IPS DF 6.9 (cell line): ENCODE data around the gene CD79B.
"Not testable (repeated sequence)": the region's sequence is repeated elsewhere in the genome, so short reads cannot be mapped to it uniquely, and the experiment has no call there.

ENCODE experiments used
- DNase-seq: peaks from one replicate; pipeline ENCODE4 v3.0.0-alpha.2; 2013; ENCODE audit warnings: low read depth, low spot score
- H3K27ac ChIP-seq: one replicate; pipeline ENCODE4 v1.5.1; 2013; ENCODE audit warnings: low read length, control low read depth
- H3K27me3 ChIP-seq: 2 replicates; pipeline ENCODE4 v1.6.1; 2013; ENCODE audit warnings: mild to moderate bottlenecking, low read length; ENCODE audit not compliant: control insufficient read depth, insufficient read depth
- H3K36me3 ChIP-seq: 2 replicates; pipeline ENCODE4 v1.6.1; 2013; ENCODE audit warnings: low read length; ENCODE audit not compliant: control insufficient read depth, insufficient read depth
- H3K4me1 ChIP-seq: 2 replicates; pipeline ENCODE4 v1.6.1; 2013; ENCODE audit warnings: low read length; ENCODE audit not compliant: control insufficient read depth, insufficient read depth
- H3K4me3 ChIP-seq: 2 replicates; pipeline ENCODE4 v1.5.1; 2013; ENCODE audit warnings: mild to moderate bottlenecking, low read length
- H3K9me3 ChIP-seq: 2 replicates; pipeline ENCODE4 v1.6.1; 2013; ENCODE audit warnings: low read length, inconsistent platforms; ENCODE audit not compliant: control insufficient read depth, insufficient read depth
- WGBS: extraction: QIAGEN DNeasy Blood & Tissue Kit; methylation state at CpG from one replicate; pipeline ENCODE4 v1.1.7; 2013; ENCODE audit warnings: mixed read lengths, missing lambda C conversion rate; ENCODE audit not compliant: insufficient read length, insufficient coverage; 5-methylcytosine and 5-hydroxymethylcytosine counted together

The CD79B gene

DNA sequence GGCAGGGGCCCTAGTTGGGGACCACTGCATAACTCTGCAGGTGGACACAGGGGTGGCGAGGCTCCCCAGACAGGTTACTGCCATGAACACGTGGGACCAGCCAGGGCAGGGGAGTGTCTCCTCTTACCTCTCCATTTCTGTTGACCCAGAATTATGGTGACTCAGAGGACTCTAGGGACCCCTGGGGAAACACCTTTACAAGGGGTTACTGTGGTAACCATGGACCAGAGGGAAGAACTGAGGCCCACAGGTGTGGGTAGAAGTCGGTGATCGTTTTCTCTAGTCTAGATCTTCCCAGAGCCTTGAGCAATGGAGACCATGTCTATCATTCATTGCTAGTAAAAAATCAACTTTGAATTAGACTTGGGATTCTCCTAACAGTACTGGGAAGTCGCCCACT lies 11.4 kb downstream of the CD79B start:
- WGBS = no CpG with 5 or more reads among the region's 5 CpGs

DNA sequence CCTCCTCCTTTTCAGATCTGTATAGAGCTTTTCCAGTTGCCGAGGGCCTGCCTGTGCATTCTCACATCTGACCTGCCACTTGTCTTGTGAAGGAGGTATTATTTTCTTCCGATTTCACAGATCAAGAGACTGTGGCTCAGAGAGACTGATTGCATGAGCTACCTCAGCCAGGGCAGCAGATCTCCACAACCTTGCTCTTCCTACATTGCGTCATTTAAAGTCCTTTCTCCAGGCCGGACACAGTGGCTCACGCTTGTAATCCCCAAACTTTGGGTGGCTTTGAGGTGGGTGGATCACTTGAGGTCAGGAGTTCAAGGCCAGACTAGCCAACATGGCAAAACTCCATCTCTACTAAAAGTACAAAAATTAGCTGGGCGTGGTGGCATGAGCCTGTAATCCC lies 12.1 kb downstream of the CD79B start:
- not testable (repeated sequence) for H3K27ac ChIP-seq, DNase-seq, H3K4me3 ChIP-seq, H3K9me3 ChIP-seq, H3K4me1 ChIP-seq, H3K27me3 ChIP-seq, H3K36me3 ChIP-seq
- no CpG with 5 or more reads among the region's 6 CpGs for WGBS

More for the DNA sequence above, 11.4 kb downstream of the CD79B start:
- H3K4me3 ChIP-seq, H3K9me3 ChIP-seq, H3K27ac ChIP-seq, H3K4me1 ChIP-seq, DNase-seq, H3K36me3 ChIP-seq, H3K27me3 ChIP-seq: not testable (repeated sequence)

DNA sequence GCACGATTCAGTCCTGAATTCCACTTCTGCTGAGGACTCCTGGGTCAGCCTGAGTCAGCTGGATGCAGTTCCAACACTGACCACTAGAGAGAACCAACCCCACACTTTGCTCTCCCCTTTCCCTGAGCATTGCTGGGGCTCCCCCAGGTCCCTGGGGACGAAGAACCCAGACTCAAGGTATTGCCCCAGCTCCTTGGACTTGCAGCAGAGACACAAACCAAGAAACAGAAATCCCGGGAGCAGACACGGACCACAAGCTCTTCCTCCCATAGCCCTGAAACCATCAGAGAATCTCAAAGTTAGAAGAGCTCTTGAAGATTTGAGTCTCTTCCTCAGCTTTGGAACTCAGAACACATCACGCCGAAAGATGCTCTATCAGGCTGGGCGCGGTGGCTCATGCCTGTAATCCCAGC lies 12.8 kb downstream of the CD79B start:
- Histone ChIP-seq H3K27me3 (no peaks in the 10 kb centered on the region), H3K9me3 (no peaks in the 10 kb centered on the region), H3K4me3 (no peak overlapping the region), H3K36me3 (no peaks in the 10 kb centered on the region), H3K27ac (no peak overlapping the region), H3K4me1 (no peaks in the 10 kb centered on the region)
- WGBS = no CpG with 5 or more reads among the region's 8 CpGs
- no peak for DNase-seq

DNA sequence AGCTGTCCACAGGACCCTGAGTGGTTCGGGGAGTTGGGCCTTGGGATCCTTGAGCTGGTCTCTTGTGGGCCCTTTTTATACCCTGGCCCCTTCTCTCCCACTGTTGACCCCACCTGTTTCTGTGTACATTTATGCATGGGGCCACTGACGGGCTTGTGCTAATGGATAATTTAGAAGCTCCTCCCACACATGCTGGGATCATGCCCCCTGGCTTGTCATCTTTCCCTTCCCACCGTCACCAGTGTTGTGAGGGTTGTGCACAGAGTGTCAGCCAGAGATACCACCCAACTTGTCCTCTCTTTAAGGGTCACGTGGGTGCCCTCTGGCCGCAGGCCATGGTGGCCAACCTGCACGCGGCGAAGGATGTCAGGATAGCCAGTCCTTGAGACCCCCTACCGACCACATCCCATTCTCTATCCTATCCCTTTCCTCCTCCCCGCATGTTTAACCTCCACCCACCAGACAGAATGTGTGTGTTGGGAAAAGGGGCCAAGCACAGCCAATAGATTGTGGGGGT lies 13.3 kb downstream of the CD79B start, which contains the start of gene GH1:
GH1 (minus strand) TSS at position 51 of the 517 bp plus-strand sequence. CDS start 63 bp downstream, outside the sequence.
- not testable (repeated sequence) for H3K4me3 ChIP-seq, H3K27me3 ChIP-seq, H3K4me1 ChIP-seq, H3K9me3 ChIP-seq, DNase-seq, H3K36me3 ChIP-seq, H3K27ac ChIP-seq
- WGBS = no CpG with 5 or more reads among the region's 10 CpGs

DNA sequence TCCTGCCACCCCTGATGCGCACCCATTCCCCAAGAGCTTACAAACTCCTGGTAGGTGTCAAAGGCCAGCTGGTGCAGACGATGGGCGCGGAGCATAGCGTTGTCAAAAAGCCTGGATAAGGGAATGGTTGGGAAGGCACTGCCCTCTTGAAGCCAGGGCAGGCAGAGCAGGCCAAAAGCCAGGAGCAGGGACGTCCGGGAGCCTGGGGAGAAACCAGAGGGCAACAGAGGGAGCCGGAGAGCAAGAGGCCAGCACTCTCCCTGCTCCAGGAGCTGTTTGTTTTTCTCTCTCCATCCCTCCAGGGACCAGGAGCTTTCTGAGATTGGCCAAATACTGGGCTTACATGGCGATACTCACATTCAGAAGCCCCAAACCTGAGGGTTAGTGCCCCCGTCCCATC lies 13.8 kb downstream of the CD79B start:
- no CpG with 5 or more reads among the region's 10 CpGs for WGBS
- Histone ChIP-seq H3K4me3 (no peak overlapping the region), H3K27me3 (no peaks in the 10 kb centered on the region), H3K9me3 (no peaks in the 10 kb centered on the region), H3K27ac (no peak overlapping the region), H3K36me3 (no peaks in the 10 kb centered on the region), H3K4me1 (no peaks in the 10 kb centered on the region)
- no peak for DNase-seq

DNA sequence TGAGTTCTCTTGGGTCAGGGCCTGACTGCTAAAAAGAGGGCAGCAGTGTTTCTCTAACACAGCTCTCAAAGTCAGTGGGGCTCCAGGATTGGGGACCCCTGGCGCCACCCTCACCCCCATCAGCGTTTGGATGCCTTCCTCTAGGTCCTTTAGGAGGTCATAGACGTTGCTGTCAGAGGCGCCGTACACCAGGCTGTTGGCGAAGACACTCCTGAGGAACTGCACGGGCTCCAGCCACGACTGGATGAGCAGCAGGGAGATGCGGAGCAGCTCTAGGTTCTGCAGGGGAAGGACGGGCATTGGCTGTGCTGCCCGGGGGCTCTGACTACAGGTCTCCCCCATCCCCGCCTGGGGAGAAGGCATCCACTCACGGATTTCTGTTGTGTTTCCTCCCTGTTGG lies 14.5 kb downstream of the CD79B start:
- H3K4me1 ChIP-seq = no peaks in the 10 kb centered on the region
- H3K27me3 ChIP-seq = no peaks in the 10 kb centered on the region
- H3K9me3 ChIP-seq = no peaks in the 10 kb centered on the region
- WGBS = no CpG with 5 or more reads among the region's 13 CpGs
- H3K36me3 ChIP-seq = no peaks in the 10 kb centered on the region
- no peak overlapping the region for H3K27ac ChIP-seq
- DNase-seq = no peak
- no peak overlapping the region for H3K4me3 ChIP-seq

DNA sequence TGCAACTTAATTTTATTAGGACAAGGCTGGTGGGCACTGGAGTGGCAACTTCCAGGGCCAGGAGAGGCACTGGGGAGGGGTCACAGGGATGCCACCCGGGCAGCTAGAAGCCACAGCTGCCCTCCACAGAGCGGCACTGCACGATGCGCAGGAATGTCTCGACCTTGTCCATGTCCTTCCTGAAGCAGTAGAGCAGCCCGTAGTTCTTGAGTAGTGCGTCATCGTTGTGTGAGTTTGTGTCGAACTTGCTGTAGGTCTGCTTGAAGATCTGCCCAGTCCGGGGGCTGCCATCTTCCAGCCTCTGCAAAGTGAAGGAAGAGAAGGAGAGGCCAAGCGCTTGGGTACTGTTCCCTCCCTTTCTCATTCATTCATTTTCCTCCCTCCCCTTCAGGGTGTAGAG lies 14.9 kb downstream of the CD79B start:
- WGBS = no CpG with 5 or more reads among the region's 11 CpGs
- H3K4me1 ChIP-seq, H3K36me3 ChIP-seq, H3K27ac ChIP-seq, DNase-seq, H3K27me3 ChIP-seq, H3K4me3 ChIP-seq, H3K9me3 ChIP-seq: not testable (repeated sequence)

DNA sequence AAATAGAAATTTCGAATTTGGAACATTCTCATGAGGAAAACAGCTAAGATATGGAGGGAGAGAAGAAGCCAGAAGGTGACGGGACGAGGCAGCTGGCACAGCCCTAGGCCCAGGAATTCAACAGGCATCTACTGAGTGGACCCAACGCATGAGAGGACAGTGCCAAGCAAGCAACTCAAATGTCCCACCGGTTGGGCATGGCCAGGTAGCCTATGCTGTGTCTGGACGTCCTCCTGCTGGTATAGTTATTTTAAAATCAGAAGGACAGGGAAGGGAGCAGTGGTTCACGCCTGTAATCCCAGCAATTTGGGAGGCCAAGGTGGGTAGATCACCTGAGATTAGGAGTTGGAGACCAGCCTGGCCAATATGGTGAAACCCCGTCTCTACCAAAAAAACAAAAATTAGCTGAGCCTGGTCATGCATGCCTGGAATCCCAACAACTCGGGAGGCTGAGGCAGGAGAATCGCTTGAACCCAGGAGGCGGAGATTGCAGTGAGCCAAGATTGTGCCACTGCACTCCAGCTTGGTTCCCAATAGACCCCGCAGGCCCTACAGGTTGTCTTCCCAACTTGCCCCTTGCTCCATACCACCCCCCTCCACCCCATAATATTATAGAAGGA lies 15.5 kb downstream of the CD79B start:
- Histone ChIP-seq H3K27me3 (no peaks in the 10 kb centered on the region), H3K4me3 (no peak overlapping the region), H3K9me3 (no peaks in the 10 kb centered on the region), H3K4me1 (no peaks in the 10 kb centered on the region), H3K27ac (no peak overlapping the region), H3K36me3 (no peaks in the 10 kb centered on the region)
- no CpG with 5 or more reads among the region's 12 CpGs for WGBS
- no peak for DNase-seq

DNA sequence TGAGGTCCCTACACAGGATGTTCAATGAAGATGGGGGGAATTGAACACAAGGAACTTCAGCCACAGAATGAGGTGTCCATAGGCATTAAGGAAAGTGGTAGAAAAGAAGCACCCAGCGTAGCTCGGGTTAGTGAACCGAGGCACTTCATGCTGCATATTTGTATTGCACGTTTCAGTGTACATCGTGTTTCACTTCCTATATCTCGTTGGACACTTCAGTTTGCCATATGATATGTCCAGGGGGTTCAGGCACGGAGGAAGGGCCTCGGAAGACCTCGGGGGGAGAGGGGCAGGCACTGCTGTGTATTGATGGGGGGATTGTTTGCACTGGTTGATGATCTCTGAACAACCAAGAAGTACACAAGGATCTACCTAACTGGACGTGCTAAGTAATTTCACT lies 16.4 kb downstream of the CD79B start:
- DNase-seq, H3K27ac ChIP-seq, H3K9me3 ChIP-seq, H3K4me1 ChIP-seq, H3K4me3 ChIP-seq, H3K36me3 ChIP-seq, H3K27me3 ChIP-seq: not testable (repeated sequence)
- no CpG with 5 or more reads among the region's 10 CpGs for WGBS

DNA sequence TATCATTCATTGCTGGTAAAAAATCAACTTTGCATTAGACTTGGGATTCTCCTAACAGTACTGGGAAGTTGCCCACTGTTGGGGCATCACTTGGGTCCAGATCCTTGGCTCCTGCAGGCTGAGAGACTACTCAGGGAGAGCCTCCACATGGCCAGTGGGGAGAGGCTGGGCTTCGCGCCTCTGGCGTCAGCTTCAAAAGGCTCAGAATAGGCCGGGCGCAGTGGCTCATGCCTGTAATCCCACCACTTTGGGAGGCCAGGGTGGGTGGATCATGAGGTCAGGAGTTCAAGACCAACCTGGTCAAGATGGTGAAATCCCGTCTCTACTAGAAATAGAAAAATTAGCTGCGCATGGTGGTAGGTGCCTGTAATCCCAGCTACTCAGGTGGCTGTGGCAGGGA lies 17.7 kb downstream of the CD79B start:
- no peak overlapping the region for H3K27ac ChIP-seq
- H3K36me3 ChIP-seq = no peaks in the 10 kb centered on the region
- DNase-seq = no peak
- no peaks in the 10 kb centered on the region for H3K9me3 ChIP-seq
- H3K4me3 ChIP-seq = no peak overlapping the region
- WGBS = no CpG with 5 or more reads among the region's 7 CpGs
- no peaks in the 10 kb centered on the region for H3K27me3 ChIP-seq
- H3K4me1 ChIP-seq = peaks cover 1% of the 10 kb centered on the region; the same call in 1 of the 2 replicates

DNA sequence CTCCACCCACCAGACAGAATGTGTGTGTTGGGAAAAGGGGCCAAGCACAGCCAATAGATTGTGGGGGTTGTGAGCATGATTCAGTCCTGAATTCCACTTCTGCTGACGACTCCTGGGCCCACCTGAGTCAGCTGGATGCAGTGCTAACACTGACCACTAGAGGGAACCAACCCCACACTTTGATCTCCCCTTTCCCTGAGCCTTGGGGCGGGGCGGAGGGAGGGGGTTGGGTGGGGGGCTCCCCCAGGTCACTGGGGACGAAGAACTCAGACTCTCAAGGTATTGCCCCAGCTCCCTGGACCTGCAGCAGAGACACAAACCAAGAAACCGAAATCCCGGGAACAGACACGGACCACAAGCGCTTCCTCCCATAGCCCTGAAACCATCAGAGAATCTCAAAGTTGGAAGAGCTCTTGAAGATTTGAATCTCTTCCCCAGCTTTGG lies 20.5 kb downstream of the CD79B start:
- no peaks in the 10 kb centered on the region for H3K27me3 ChIP-seq
- H3K4me3 ChIP-seq = no peak overlapping the region
- peaks cover 3% of the 10 kb centered on the region; the same call in 1 of the 2 replicates for H3K4me1 ChIP-seq
- no CpG with 5 or more reads among the region's 8 CpGs for WGBS
- no peak overlapping the region for H3K27ac ChIP-seq
- no peaks in the 10 kb centered on the region for H3K36me3 ChIP-seq
- DNase-seq = no peak
- H3K9me3 ChIP-seq = no peaks in the 10 kb centered on the region
